GM18951 (cell line): Measurements from ENCODE around the gene MYRIP.
"Not testable (repeated sequence)": the region's sequence is repeated elsewhere in the genome, so short reads cannot be mapped to it uniquely, and the experiment has no call there.

Source experiments
- POLR2A ChIP-seq: IDR thresholded peaks from 4 replicates; pipeline ENCODE4 v1.6.1; 2011; ENCODE audit warnings: mild to moderate bottlenecking; ENCODE audit not compliant: insufficient read length, insufficient read depth; ENCODE audit errors: extremely low read depth
- in situ Hi-C: fragments of 300-500 bp; cut with MboI; formaldehyde crosslinking; loops from one replicate; pipeline ENCODE4 v1.12.0; 2022; ENCODE audit warnings: low sequenced_read_pairs, mixed read lengths, inconsistent platforms; ENCODE audit not compliant: unreplicated experiment

Gene MYRIP

DNA sequence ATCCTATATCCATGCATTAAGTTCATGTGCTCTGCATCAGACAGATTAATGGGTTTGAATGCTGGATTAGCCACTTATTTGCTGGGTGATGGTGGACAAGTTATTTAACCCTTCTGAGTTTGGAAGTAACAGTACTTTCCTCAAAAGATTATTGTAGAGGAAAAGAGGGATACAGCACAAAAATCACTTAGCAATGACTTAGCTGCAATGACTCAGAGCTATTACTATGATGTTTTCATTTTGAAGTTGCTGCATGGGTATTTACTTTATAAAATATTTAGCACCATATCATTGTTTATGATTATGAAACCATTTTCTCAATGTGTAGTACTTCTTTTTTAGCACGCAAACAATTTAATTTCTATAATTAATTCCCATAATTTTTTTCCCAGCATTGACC, 248.4 kb downstream of the MYRIP start:
- in situ Hi-C loops: no loop called here
- no peak for TF ChIP-seq POLR2A

DNA sequence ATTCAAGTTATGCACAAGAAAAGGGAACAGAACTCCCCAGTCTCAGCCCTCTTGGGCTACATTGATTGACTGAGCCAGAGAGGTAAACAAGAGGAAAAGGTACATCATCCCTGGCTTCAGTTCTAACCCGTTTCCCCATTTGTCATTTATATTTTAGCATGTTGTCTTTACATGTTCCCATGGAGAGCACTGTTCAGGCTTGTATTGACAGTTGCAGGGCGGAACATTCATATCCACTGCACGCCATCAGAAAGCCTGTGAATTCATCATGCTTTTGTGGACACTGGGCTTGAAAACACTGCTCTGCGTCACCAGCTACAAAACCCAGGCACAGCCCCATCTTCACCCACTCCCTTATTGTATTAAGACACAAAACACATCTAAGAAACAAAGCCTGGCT, 259.2 kb downstream of the MYRIP start:
- in situ Hi-C loops: no loop called here
- no peak for TF ChIP-seq POLR2A

DNA sequence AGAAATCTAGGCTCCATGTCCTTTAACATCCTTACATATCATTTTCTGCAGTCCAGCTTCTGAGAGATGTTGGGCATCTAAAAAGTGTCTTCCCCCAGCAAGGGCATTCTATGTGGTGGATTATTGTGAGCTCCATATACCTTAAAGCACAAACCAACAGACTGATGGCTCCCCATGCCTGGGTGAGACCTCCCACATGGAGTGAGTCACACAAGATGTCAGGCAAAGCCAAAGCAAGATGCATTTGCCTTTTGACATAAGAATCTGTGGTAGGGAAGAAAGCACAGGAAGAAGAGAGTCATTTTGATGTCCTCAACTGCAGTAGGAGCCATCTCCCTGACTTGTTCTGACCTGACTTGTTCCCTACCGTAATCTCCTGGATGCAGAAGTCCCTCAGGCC, 261.4 kb downstream of the MYRIP start:
- no peak for TF ChIP-seq POLR2A
- in situ Hi-C loops: no loop called here

DNA sequence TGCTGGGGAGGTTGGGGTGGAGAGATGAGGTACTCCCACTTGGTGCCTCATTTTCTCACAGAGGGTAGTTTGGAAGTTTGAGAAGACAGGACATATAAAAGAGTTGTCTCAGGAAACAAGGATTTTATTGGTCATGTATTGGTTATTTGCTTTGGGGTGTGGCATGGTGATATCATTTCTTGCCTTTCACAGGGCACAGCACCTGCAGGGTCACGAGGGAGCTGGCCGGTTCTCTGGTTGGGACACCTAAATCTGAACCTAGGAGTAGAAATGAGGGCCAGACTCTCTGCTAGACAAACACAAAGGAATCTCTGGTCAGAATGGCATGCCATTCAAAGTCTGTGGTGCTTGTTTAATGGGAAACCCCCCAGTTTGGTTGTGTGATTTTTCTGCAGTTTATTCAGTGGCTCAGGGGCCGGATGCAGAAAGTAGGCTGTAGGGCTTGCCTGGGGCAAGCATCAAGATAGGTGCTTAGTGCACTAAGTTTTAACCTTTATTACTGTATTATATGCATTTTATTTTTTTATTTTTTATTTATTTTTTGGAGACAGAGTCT, 262.4 kb downstream of the MYRIP start:
- in situ Hi-C loops: no loop called here
- no peak for TF ChIP-seq POLR2A

- in situ Hi-C loops: no loop called here
- TF ChIP-seq POLR2A: no peak
Observed at GRCh38 chr3:40073310-40074007, 264.1 kb downstream of the MYRIP start.

- in situ Hi-C loops: not testable (repeated sequence)
Observed at GRCh38 chr3:40077139-40077538, 267.7 kb downstream of the MYRIP start.

DNA sequence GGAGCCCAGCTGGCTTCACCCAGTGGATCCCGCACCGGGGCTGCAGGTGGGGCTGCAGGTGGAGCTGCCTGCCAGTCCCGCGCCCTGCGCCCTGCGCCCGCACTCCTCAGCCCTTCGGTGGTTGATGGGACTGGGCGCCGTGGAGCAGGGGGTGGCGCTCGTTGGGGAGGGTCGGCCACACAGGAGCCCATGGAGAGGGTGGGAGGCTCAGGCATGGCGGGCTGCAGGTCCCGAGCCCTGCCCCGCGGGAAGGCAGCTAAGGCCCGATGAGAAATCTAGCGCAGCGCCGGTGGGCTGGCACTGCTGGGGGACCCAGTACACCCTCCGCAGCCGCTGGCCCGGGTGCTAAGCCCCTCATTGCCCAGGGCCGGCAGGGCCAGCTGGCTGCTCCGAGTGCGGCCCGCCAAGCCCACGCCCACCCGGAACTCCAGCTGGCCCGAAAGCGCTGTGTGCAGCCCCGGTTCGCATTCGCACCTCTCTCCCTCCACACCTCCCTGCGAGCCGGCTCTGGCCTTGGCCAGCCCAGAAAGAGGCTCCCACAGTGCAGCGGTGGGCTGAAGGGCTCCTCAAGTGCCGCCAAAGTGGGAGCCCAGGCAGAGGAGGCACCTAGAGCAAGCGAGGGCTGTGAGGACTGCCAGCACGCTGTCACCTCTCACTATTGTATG, 268.6 kb downstream of the MYRIP start:
- in situ Hi-C loops: not testable (repeated sequence)

DNA sequence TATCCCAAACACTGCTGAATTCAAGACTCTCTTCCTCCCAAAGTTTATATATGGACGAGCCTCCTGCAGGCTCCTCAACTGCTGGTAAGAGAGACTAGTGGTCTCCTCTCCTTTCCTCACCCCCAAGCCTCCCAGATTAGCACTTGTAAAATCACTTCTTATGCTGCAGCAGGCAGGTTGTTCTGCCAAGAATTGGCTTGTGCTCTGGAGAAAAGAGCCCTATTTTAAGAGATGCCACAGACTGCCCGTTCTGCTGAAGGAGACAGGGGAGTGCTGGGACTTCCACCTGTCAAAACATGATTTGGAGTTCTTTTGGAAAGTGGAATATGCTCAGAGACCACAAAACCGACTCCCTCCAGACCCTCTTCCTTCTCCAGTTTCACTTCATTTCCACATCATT, 269.2 kb downstream of the MYRIP start:
- no peak for TF ChIP-seq POLR2A
- in situ Hi-C loops: no loop called here

- in situ Hi-C loops: no loop called here
- TF ChIP-seq POLR2A: no peak
Observed at GRCh38 chr3:40079203-40079846, 269.9 kb downstream of the MYRIP start.

- in situ Hi-C loops: no loop called here
- no peak for TF ChIP-seq POLR2A
Observed at GRCh38 chr3:40079847-40080240, 270.4 kb downstream of the MYRIP start.

DNA sequence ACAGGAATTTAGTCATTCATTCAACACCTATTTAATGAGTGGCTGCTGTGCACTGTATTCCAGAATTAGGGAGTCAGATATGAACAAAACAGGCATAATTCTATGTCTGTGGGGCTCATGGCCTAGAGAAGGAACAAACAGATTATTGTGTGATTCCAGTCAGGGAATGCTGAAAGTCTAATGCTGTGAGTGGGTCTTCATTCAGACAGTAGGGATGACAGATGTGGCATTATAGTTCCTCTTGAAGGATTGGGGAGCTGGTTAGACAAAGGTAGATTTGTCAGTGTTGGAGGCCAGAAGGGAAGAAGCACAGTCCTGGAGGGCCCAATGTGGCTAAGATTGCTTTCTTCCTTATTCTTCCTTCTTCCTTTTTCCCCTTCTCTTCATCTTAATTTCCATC, 273.7 kb downstream of the MYRIP start:
- no peak for TF ChIP-seq POLR2A
- in situ Hi-C loops: no loop called here

DNA sequence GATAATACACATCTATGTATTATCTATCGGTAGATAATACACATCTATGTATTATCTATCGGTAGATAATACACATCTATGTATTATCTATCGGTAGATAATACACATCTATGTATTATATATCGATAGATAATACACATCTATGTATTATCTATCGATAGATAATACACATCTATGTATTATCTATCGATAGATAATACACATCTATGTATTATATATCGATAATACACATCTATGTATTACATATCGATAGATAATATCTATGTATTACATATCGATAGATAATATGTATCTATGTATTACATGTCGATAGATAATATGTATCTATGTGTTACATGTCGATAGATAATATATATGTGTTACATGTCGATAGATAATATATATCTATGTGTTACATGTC, 275.0 kb downstream of the MYRIP start:
- in situ Hi-C loops: not testable (repeated sequence)

- no peak for TF ChIP-seq POLR2A
- in situ Hi-C loops: no loop called here
Observed at GRCh38 chr3:40086890-40087883, 277.8 kb downstream of the MYRIP start.
